Spleen (tissue), 7 donors: ENCODE results near the gene KRT12.

Experiments
- POLR2A ChIP-seq, 3 donors: fragments of 450-650 bp; IDR thresholded peaks; one replicate each; pipeline ENCODE4 v1.5.1; 2017; ENCODE audit warnings: antibody characterized with exemption in 3 of 3, mild to moderate bottlenecking in 1 of 3
- POLR2AphosphoS5 ChIP-seq, 3 donors: sonication (generic); formaldehyde crosslinking; IDR thresholded peaks; one replicate each; pipeline ENCODE4 v1.5.1; 2017; ENCODE audit warnings: antibody characterized with exemption in 3 of 3
- TF ChIP-seq, protein P1 (sequence below), 11 experiments: fragments of 200-600 bp in 7 of 11; fragments of 450-650 bp in 4 of 11; sonication (generic) in 4 of 11; IDR thresholded peaks in 8 of 11; conservative IDR thresholded peaks in 3 of 11; 1 replicate in 7 of 11; 2 replicates in 4 of 11; pipeline versions ENCODE4 v1.4.0 to v1.8.0; 2016 to 2021; ENCODE audit warnings: antibody characterized with exemption in 11 of 11, inconsistent platforms in 4 of 11, mild to moderate bottlenecking in 1 of 11
- donor health status: DM: no; HTN: no; CAD: no; lungs with moderate emphysema.
- donor health status: DM: no; HTN: no; CAD: no.
- donor health status: DM: no; HTN: no; CAD: no.

DNA sequence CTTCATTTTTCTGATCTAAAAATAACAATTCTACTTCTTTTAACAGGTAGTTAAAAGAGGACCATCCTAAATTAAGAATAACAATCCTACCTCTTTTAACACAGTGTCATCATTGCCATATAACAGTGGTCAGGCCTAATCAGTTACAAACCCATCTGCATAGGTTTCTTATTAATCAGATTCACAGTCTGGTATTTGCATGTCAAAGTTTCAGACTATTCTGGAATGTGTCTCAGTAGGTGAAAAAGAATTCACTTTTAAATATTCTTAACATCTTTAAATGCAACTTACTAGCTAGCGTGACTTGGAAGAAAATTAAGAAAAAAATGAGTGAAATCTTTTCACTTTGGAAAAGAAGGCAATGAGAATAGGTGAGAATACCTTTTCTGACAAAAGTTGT, 6.8 kb upstream of the KRT12 start:
- TF ChIP-seq, protein P1, sequence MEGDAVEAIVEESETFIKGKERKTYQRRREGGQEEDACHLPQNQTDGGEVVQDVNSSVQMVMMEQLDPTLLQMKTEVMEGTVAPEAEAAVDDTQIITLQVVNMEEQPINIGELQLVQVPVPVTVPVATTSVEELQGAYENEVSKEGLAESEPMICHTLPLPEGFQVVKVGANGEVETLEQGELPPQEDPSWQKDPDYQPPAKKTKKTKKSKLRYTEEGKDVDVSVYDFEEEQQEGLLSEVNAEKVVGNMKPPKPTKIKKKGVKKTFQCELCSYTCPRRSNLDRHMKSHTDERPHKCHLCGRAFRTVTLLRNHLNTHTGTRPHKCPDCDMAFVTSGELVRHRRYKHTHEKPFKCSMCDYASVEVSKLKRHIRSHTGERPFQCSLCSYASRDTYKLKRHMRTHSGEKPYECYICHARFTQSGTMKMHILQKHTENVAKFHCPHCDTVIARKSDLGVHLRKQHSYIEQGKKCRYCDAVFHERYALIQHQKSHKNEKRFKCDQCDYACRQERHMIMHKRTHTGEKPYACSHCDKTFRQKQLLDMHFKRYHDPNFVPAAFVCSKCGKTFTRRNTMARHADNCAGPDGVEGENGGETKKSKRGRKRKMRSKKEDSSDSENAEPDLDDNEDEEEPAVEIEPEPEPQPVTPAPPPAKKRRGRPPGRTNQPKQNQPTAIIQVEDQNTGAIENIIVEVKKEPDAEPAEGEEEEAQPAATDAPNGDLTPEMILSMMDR (IDR thresholded peaks at IDR 0.05 in 8 of 11, conservative IDR thresholded peaks at IDR 0.05 in 3 of 11), result no peak
- TF ChIP-seq POLR2AphosphoS5 (IDR thresholded peaks at IDR 0.05) (no peak), POLR2A (IDR thresholded peaks at IDR 0.05) (no peak)
